ENCODE data around the gene DYNLT1.
"Not testable (repeated sequence)": the region's sequence is repeated elsewhere in the genome, so short reads cannot be mapped to it uniquely, and the experiment has no call there.

DYNLT1 gene

GRCh38 chr6:158620963-158621693 is 23.4 kb downstream of the DYNLT1 start:
- DNase-seq, result no peak

GRCh38 chr6:158619922-158620801 is 24.4 kb downstream of the DYNLT1 start:
- DNase-seq, result no peak

GRCh38 chr6:158618289-158618688 is 26.3 kb downstream of the DYNLT1 start:
- DNase-seq, result not testable (repeated sequence)

GRCh38 chr6:158614606-158615005 is 29.9 kb downstream of the DYNLT1 start:
- not testable (repeated sequence) for DNase-seq

GRCh38 chr6:158611541-158612370 is 32.8 kb downstream of the DYNLT1 start:
- no peak for DNase-seq

- DNase-seq, result no peak
These were observed 33.5 kb downstream of the DYNLT1 start for GRCh38 chr6:158611039-158611438.

- no peak for DNase-seq
These were observed 34.1 kb downstream of the DYNLT1 start for GRCh38 chr6:158610319-158610968.

- no peak for DNase-seq
These were observed 34.9 kb downstream of the DYNLT1 start for GRCh38 chr6:158609455-158610155.

- no peak for DNase-seq
These were observed 36.3 kb downstream of the DYNLT1 start for GRCh38 chr6:158608221-158608620.

GRCh38 chr6:158607411-158608170 is 37.0 kb downstream of the DYNLT1 start:
- DNase-seq, result no peak

- no peak for DNase-seq
These were observed 37.6 kb downstream of the DYNLT1 start for GRCh38 chr6:158606935-158607334.

GRCh38 chr6:158606011-158606410 is 38.5 kb downstream of the DYNLT1 start:
- DNase-seq, result not testable (repeated sequence)

GRCh38 chr6:158605266-158605878 is 39.2 kb downstream of the DYNLT1 start:
- peak; percentile 35 for DNase-seq

GRCh38 chr6:158604048-158604406 is 40.5 kb downstream of the DYNLT1 start:
- no peak for DNase-seq

- DNase-seq, result no peak
These were observed 41.1 kb downstream of the DYNLT1 start for GRCh38 chr6:158603261-158604047.

GRCh38 chr6:158599635-158600034 is 44.9 kb downstream of the DYNLT1 start:
- no peak for DNase-seq

GRCh38 chr6:158597565-158597964 is 47.0 kb downstream of the DYNLT1 start:
- DNase-seq, result no peak

- DNase-seq, result no peak
These were observed 47.7 kb downstream of the DYNLT1 start for GRCh38 chr6:158596861-158597260.

GRCh38 chr6:158595223-158595622 is 49.3 kb downstream of the DYNLT1 start:
- peak; percentile 16 for DNase-seq

- DNase-seq, result no peak
These were observed 50.9 kb downstream of the DYNLT1 start for GRCh38 chr6:158593670-158594069.
